GM18499 (cell line): Measurements from ENCODE around the gene USP13.
"Not testable (repeated sequence)": the region's sequence is repeated elsewhere in the genome, so short reads cannot be mapped to it uniquely, and the experiment has no call there.

Experiments used
- ATAC-seq: cut with Tn5 transposase; IDR thresholded peaks from one replicate; pipeline ENCODE4 v1.9.1; 2021; ENCODE audit warnings: moderate number of reproducible peaks; ENCODE audit not compliant: insufficient read depth, unreplicated experiment

USP13 gene

GRCh38 chr3:179775416-179776122 is 122.7 kb downstream of the USP13 start:
- ATAC-seq: no peak

- not testable (repeated sequence) for ATAC-seq
These were observed 130.0 kb downstream of the USP13 start for GRCh38 chr3:179782841-179783240.

DNA sequence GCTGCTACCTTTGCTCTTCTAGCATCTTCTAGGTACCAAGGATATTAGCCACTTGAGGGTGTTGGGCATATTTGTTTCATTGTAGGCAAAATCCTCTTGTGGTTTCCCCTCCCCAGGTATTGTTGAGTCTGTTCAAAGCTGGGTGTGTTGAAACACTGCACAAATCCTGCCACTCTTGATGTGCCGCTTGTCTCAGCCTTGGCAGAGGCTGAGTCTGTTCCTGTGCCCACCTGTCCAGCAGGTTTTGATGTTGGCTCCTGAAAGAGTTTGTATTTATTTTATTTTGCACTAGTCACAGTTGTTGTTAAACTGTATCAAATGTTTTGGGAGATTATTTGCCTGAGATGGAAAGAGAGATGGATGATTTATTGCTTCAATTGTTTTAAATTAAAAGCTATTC is 136.2 kb downstream of the USP13 start:
- no peak for ATAC-seq

GRCh38 chr3:179791793-179792192 is 139.0 kb downstream of the USP13 start:
- ATAC-seq: no peak

- no peak for ATAC-seq
These were observed 141.5 kb downstream of the USP13 start for GRCh38 chr3:179794355-179794754.

DNA sequence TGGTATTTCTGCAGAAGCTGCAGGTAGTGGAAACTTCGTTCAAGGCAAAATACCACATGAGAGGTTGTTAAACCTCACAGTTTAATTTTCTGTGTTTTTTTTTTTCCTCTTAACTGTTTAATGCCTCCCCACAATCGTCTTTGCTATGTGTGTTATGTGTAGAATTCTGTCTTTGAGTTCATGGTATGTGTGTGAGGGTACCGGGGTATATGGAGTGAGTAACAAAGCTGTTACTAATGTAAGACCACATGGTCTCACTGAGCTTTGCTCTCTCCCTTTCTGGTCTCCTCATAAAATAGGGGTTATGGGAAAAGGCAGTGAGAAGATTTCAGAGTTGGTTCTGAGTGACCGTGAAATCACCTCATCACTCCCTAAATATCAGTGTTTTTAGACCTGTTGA is 143.6 kb downstream of the USP13 start:
- ATAC-seq: no peak

- no peak for ATAC-seq
These were observed 144.4 kb downstream of the USP13 start for GRCh38 chr3:179797192-179797591.

- ATAC-seq: no peak
These were observed 148.4 kb downstream of the USP13 start for GRCh38 chr3:179801263-179801662.

DNA sequence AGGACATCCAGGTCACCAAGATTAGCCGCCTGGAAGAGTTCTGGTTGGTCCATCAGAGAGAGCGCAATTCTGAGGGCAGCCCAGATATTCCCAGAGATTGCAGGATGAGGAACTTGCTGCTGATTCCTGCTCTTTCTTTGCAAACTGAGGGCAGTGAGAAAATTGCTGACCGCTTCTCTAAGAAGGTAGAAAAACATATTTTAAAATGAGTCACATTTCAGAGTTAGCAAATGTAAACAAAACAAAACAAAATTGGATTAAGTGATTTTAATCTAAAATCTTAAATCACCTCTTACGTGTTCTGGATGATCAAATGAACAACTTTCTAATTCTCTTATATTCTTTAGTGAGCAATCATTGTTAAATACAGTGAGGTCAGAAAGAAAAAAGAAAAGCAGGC is 149.0 kb downstream of the USP13 start:
- no peak for ATAC-seq

DNA sequence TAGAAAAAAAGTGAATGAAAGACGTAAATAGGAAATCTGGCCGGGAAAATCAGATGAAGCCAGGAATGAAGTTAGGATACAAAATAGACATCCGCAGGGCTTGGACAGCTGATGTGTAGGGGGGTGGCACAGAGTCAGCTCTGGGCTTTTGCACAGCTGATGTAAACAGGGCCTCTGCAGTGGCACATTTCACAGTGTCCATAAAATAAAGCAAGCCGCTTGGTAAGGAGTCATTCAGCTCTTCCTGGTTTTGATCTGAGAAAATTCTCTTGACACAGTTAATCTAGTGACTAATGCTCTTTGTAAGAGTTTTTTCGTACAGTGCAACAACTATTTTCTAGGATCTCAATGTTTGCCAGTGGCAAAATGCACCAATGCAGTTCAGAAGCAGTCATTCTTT is 153.3 kb downstream of the USP13 start:
- ATAC-seq: no peak

GRCh38 chr3:179807588-179807987 is 154.7 kb downstream of the USP13 start:
- ATAC-seq: no peak

DNA sequence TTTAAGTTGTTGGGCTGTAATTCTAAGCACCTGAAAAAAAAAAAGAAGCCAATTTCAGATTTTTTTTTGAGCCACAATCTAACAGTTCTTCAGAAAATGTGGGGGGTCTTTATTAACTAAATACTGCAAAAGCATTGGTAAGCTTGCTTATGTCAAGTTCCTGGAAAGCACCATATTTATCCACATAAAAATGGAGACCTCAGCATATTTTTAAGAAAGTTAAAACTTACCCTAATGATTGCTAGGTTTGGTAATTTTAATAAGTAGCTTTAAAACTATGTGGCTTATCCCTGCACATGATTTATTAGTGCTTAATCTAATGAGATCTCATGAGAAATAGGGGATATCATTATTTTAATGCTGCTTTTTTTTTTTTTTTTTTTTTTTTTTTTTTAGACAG is 156.8 kb downstream of the USP13 start:
- no peak for ATAC-seq

DNA sequence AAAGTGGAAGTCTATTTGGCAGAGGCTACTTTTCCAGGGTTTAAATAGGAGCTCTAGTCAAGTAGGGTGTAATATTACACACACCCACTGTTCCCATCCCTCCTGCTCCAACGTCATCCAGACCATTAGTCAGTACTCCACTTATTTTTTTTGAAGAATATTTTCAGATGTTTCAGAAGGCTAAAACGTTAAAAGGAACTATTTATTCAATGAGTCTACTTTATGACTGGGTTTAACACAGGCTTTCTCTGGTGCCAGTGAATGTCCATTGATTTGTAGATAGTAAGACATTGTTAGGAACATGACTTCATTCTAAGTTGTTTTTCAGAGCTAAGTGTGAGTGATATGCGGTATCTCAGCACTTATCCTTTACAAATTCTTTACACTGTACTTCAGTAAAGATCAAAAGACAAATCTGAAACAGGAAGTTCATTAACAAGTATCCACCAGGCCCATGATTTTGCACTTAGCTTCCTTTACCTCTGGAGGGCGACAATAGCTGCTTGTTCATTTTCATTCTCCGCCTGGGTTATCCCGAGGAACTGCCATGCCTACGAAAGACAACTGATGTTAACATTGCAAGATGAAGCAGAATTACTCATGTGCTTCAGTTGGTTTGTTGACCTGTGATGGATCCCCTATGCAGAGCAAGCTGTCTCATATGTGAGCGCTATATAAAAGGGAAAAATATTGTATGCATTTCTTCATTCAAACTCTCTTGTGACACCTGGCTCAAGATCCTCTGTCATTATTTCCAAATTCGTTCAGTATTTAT is 158.7 kb downstream of the USP13 start:
- ATAC-seq: peak; percentile 91

- ATAC-seq: no peak
These were observed 159.2 kb downstream of the USP13 start for GRCh38 chr3:179812096-179812382.

GRCh38 chr3:179819379-179819778 is 166.5 kb downstream of the USP13 start:
- no peak for ATAC-seq

- no peak for ATAC-seq
These were observed 169.5 kb downstream of the USP13 start for GRCh38 chr3:179822296-179822695.

DNA sequence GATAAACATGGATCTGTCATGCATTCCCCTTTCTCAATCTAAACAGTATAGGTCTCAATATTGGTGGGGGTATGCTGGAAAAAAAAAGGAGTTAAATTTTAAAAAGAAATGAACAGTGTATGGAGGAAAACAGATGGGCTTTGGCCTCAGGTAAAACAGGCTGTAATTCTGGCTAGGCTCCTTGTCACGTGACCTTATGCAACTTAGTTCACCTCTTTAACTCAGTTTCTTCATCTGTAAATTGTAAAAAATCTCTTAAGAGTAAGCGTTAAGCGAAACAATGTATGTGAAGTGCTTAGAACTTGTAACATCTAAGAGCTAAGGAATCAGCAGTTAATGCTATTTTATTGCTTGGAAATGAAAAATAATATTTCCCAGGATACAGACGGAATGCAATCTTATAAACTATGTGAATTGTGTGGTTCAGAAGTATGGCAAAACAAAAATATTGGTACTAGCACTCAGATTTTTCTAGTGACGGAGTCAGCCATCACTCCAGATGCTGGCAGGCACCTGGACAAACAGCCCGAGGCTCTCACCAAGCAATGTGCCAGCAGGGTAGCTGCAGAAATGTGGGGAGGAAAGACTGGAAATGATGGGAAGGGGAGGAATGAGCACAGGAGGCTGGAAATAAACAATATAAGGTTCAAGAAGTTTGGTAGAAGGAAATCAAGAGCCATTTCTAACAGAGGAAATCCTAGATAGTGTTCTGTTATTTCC is 172.8 kb downstream of the USP13 start:
- ATAC-seq: no peak

DNA sequence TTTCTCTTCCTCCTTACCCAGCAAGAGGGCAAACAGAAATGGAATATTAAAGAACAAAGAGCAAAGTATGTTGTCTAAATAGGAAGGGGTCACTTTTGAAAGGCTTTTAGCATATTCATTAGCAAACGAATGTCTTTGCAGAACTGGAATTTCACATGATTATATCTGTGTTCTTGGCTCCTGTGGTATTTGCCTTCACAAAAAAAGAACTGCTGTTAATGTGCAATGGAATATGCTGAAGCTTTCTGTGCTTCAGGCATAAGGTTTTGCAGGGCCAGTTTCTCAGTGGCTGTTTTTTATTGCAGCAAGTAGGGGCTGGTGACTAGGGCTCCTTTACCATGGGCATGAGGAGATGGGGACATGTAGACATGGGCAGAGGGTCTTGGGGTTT is 173.4 kb downstream of the USP13 start:
- no peak for ATAC-seq

- ATAC-seq: no peak
These were observed 175.9 kb downstream of the USP13 start for GRCh38 chr3:179828738-179829137.

DNA sequence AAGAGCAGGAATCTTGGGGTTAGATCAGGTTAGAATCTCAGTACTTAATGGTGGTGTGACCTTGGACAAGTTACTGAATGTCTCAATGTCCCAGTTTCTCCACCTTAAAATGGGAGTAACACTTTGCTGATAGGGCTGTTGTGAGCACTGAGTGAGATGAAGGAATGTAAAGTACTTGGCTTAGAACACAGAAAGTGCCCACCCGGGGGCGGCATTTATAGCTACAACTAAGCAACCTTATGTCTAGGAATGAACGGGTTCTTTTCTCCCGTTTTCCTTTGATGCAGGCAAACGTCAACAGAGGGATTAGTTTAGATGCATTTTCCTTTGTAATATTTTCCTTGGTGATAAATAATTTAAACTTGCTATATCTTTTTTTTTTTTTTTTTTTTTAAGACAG is 176.6 kb downstream of the USP13 start:
- ATAC-seq: no peak

- no peak for ATAC-seq
These were observed 179.6 kb downstream of the USP13 start for GRCh38 chr3:179832333-179832854.
